ENCODE data around the gene CPSF4L. TPM values are rescaled to one million over a fixed set of nuclear protein-coding genes. Genes with fewer than 3 reads are reported as not detected.

The CPSF4L gene
- total RNA-seq, 1 experiment from 2014 or later, result not detected

GRCh38 chr17:73214851-73215250 lies 46.8 kb downstream of the CPSF4L start:
- intact Hi-C loops (cut with micrococcal nuclease; ENCODE audit: unreplicated experiment), result no loop called here
- H3K4me3 ChIP-seq (ENCODE audit: low read depth in 2 of 2, low read length in 2 of 2), result no peak overlapping the region
- no peaks in the 10 kb centered on the region for H3K9me3 ChIP-seq (ENCODE audit: control insufficient read depth, insufficient read depth, low read depth, low read length)
- H3K4me1 ChIP-seq (ENCODE audit: control insufficient read depth, insufficient read depth, low read length), result no peaks in the 10 kb centered on the region
- CTCF ChIA-PET, result no interaction called here
- 0 out of 2 replicates have a peak, but pooled peaks cover 2% of the 10 kb centered on the region for H3K36me3 ChIP-seq (ENCODE audit: control insufficient read depth, insufficient read depth, low read length)
- H3K27ac ChIP-seq (ENCODE audit: low read length), result no peak overlapping the region
- TF ChIP-seq CTCF (IDR thresholded peaks at IDR 0.05), result no peak
- TF ChIP-seq REST (IDR thresholded peaks at IDR 0.05; ENCODE audit: insufficient read depth in 1 of 2, low read depth in 2 of 2, low read length in 1 of 2), result no peak
- TF ChIP-seq POLR2AphosphoS5 (IDR thresholded peaks at IDR 0.05; ENCODE audit: low read depth, low read length), result no peak
- no peak for TF ChIP-seq TCF7L2 (IDR thresholded peaks at IDR 0.05; ENCODE audit: low read depth, low read length)
- no peak for TF ChIP-seq SIN3A (IDR thresholded peaks at IDR 0.05; ENCODE audit: borderline replicate concordance, insufficient read depth, low read depth, low read length)
- POLR2A ChIA-PET, result no interaction called here
- H3K27me3 ChIP-seq (ENCODE audit: control insufficient read depth, insufficient read depth, low read length), result no peaks in the 10 kb centered on the region
- ATAC-seq, result no peak
- DNase-seq (ENCODE audit: low read depth, low spot score), result no peak
- in situ Hi-C loops (cut with HindIII; ENCODE audit: low pct_unique_long_range_greater_than_20kb, low sequenced_read_pairs), result no loop called here
- no TSS peak for BruUV-seq (replicated peaks)

GRCh38 chr17:73214008-73214407 lies 47.7 kb downstream of the CPSF4L start:
- no TSS peak for BruUV-seq (replicated peaks)
- H3K36me3 ChIP-seq (ENCODE audit: control insufficient read depth, insufficient read depth, low read length), result peaks cover 6% of the 10 kb centered on the region
- H3K27me3 ChIP-seq (ENCODE audit: control insufficient read depth, insufficient read depth, low read length), result no peaks in the 10 kb centered on the region
- no peaks in the 10 kb centered on the region for H3K9me3 ChIP-seq (ENCODE audit: control insufficient read depth, insufficient read depth, low read depth, low read length)
- DNase-seq (ENCODE audit: low read depth, low spot score) (no peak), ATAC-seq (no peak)
- H3K4me3 ChIP-seq (ENCODE audit: low read depth in 2 of 2, low read length in 2 of 2), result no peak overlapping the region
- CTCF ChIA-PET, result interaction anchor here (0.7 kb wide), 1 partner anchor 76 kb away, joined by 4 read pairs; no protein-coding TSS in a partner anchor
- intact Hi-C loops (cut with micrococcal nuclease; ENCODE audit: unreplicated experiment), result no loop called here
- H3K4me1 ChIP-seq (ENCODE audit: control insufficient read depth, insufficient read depth, low read length), result no peaks in the 10 kb centered on the region
- TF ChIP-seq TCF7L2 (IDR thresholded peaks at IDR 0.05; ENCODE audit: low read depth, low read length) (no peak), REST (IDR thresholded peaks at IDR 0.05; ENCODE audit: insufficient read depth in 1 of 2, low read depth in 2 of 2, low read length in 1 of 2) (no peak), CTCF (IDR thresholded peaks at IDR 0.05) (no peak), SIN3A (IDR thresholded peaks at IDR 0.05; ENCODE audit: borderline replicate concordance, insufficient read depth, low read depth, low read length) (no peak), POLR2AphosphoS5 (IDR thresholded peaks at IDR 0.05; ENCODE audit: low read depth, low read length) (no peak)
- in situ Hi-C loops (cut with HindIII; ENCODE audit: low pct_unique_long_range_greater_than_20kb, low sequenced_read_pairs), result no loop called here
- H3K27ac ChIP-seq (ENCODE audit: low read length), result no peak overlapping the region
- POLR2A ChIA-PET, result no interaction called here

Data from Panc1 (cell line).